Stimulated activated CD4-positive, alpha-beta T cell treated with anti-CD3 and anti-CD28 coated beads, Interleukin-15, amount 100 ng/mL, for 24 hours (primary cell): ENCODE data around the gene CDT1.
"Not testable (repeated sequence)": the region's sequence is repeated elsewhere in the genome, so short reads cannot be mapped to it uniquely, and the experiment has no call there.

ENCODE experiments used
- DNase-seq: peaks from one replicate; pipeline ENCODE4 v3.0.0-alpha.2; 2020

Gene CDT1

DNA sequence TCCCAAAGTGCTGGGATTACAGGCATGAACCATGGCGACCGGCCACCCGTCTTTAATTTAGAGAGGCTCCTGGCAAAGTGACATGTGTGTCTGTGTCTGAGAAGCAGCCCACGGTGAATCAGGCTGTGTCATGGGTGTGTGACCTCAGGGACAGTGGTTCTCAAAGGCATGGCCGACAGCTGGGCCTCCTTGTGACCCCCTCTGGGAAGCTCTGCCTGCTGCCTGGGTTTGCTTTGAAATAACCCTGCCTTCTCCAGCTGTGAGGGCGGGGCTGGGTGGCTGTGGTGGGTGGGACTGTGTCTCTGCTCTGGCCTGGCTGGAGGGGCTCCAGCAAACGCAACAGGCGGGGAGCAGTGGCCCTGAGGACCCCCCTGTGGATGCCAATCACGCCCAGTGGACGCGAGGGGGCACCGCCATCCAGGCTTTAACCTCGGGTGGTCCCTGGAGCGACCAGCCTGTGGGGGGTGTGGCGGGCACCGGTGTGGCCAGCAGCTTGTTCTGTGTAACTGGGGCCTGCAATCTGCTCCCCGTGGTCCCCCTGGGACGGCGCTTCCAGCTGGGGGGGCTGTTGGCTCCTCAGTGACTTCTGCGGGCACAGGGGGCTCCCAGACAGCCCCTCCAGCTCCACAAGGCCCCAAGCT, 16.9 kb downstream of the CDT1 start:
- DNase-seq = no peak

DNA sequence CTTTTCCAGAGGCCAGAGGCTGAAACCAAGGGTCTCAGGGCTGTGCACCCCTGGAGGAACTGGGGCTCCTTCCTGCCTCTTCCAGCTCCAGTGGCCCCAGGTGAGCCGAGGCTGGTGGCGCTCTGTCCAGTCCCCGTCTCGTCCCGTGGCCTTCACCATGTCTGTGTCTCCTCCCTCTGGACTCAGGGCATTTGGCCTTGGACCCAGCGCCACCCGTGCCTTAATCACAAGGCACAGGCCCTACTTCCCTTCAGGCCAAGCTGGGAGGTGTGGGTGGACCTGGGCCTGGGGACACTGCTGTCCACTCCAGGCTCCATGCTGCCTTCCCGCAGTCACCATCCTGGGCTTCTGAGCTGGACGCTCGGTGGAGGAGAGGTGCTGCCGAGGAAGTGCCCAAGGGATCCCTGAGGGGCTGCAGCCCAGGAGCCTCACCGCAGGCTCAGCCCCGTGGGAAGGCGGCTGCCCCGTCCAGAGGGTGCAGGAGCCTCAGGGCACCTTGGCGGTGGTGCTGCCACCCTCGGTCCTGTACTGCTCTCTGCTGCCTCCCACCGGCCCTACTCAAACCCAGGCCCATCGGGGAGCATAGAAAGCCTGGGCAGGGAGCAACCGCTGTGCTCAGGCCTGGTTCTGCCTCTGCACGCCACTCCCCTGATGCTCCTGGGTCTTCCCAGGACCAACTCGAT, 17.7 kb downstream of the CDT1 start:
- no peak for DNase-seq

DNA sequence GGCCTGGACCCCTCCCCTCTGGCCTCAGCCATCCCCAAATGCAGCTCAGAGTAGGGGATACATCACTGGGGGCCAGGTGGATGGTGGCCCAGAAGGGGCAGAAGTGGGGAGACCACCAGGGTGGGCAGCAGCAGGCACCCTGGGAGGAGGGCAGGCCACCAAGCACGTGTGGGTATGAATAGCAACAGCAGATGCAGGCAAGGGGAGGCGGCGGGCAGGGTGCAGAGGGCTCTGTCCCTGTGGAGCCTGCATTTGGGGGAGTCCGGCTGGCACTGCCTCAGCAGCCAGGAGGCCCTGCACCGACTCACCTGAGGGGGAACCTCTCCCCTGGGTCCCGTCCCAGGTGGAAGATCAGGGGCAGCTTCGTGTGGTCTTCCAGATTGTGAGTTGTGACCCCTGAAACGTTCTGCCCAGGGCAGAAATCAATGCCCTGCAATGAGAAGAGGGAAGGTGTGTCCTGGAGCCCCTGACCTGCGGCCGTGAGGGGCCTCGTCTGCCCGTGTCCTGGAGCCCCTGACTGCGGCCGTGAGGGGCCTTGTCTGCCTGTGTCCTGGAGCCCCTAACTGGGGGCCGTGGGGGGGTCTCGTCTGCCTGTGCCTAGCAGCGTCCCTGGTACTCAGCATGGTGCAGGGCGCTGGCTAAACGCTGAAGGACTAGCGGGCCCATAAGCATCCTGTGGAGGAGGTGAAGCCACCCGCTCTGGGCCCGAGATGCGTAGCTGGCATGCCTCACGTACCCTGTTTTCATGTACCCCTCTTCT, 18.9 kb downstream of the CDT1 start:
- DNase-seq = no peak

DNA sequence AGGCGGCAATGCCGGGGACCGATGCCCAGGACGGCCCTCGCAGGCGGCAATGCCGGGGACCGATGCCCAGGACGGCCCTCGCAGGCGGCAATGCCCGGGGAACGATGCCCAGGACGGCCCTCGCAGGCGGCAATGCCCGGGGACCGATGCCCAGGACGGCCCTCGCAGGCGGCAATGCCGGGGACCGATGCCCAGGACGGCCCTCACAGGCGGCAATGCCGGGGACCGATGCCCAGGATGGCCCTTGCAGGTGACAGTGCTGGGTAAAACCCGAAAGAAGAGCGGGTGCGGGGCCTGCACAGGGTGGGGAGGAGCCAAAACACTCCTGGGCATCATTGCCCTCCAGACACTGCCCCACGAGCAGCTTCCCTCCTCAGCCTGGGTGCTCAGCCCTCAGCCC, 20.1 kb downstream of the CDT1 start:
- not testable (repeated sequence) for DNase-seq

DNA sequence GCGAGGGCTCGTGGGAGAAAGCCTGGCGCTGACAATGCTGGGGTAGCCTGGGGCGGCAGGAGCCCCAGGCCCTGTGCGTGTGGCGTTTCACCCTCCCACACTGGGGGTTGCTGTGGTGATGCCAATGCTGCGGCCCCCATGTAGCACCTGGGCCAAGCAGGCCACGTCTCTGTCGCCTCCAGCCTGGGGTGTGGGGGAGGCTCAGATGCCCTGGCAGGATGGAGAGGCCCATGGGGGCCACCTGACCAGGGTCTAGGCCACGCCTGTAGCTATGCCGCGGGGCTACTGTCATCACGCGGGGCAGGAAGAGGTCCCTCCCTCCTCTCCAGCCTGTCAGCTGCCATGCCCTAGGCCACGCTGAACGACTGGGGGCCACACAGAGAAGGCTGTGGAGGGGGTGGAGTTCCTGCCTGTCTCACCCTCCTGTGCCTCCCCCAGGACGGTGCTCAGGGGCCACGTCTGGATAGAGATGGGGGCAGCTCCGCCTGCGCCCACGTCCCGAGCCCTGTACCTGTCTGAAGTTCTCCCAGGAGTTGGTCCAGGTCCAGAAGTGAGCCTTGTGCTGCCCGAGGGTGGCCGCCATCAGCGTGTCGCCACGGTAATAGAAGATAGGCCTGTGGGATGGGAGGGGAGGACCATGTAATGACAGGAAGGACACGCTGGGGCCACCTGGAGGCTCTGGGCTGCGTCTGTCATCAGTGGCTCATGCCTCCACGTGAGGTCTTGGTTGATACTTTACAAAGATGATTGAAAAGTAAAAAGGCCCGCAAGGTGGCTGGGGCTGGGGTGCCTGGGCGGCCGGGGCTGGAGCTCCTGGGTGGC, 20.9 kb downstream of the CDT1 start:
- DNase-seq = no peak

DNA sequence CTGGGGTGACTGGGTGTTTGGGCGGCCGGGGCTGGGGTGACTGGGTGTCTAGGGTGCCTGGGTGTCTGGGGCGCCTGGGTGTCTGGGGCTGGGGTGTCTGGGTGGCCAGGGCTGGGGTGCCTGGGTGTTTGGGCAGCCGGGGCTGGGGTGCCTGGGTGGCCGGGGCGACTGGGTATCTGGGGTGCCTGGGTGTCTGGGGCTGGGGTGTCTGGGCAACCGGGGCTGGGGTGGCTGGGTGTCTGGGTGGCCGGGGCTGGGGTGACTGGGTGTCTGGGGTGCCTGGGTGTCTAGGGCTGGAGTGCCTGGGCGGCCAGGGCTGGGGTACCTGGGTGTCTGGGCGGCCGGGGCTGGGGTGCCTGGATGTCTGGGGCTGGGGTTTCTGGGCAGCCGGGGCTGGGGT, 21.6 kb downstream of the CDT1 start:
- no peak for DNase-seq

DNA sequence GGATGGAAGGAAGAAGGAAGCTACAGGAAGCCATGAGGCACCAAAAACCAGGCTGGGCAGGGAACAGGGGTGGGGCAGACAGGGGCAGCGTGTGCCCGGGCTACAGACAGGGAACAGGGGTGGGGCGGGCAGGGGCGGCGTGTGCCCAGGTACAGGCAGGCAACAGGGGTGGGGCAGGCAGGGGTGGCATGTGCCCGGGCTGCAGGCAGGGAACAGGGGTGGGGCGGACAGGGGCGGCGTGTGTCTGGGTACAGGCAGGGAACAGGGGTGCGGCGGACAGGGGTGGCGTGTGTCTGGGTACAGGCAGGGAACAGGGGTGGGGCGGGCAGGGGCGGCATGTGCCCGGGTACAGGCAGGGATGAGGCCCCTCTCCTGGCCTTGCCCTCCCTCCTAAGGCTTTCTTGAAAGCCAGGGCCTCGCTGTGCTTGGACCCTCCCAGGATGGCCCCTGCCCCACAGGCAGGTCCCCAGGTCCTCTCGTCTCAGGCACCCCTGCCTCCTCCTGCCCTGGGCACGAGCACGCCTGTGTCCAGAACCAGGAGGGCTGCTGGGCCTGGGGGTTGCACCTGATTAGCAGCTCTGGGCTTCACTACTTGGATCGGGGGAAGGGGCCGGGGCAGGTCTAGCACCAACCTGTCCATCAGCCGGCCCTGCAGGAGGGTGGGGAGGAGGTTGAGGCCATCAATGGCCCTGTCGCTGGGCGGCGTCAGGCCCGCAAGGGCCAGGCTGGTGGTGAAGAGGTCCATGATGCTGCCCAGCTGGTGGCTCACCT, 22.7 kb downstream of the CDT1 start:
- no peak for DNase-seq

DNA sequence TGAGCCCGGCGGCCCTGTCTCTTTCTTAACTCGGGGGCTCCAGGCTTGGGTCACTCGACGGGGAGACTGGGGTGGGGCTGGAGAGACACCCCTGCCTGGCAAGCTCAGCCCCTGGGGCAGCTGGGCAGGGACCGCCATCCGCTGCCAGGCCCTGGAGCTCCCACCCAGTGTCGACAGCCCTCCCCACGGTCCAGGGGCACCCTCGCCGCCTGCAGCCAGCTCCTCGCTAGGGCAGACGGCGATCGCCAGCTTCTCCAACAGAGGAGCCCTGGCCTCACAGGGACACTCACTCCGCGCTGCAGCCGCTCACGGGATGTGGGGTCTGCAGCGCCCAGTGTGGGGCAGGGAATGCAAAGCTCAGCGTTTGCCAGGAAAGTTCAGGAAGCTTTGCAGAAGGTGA, 24.1 kb downstream of the CDT1 start:
- DNase-seq = no peak

DNA sequence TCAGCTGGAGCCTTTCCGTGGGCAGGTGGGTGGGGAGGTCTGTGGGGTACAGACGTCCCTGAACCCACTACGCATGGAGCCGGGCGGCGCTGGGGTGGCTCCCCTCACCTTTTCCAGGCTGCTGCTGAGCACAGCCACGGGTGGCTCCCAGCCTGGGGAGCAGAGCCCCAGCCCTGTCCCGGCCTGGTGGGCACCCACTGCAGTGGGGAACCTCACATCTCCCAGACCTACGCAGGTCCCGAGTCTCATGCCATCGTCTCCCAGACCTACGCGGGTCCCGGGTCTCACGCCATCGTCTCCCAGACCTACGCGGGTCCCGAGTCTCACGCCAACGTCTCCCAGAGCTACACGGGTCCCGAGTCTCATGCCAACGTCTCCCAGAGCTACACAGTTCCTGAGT, 25.1 kb downstream of the CDT1 start:
- no peak for DNase-seq

DNA sequence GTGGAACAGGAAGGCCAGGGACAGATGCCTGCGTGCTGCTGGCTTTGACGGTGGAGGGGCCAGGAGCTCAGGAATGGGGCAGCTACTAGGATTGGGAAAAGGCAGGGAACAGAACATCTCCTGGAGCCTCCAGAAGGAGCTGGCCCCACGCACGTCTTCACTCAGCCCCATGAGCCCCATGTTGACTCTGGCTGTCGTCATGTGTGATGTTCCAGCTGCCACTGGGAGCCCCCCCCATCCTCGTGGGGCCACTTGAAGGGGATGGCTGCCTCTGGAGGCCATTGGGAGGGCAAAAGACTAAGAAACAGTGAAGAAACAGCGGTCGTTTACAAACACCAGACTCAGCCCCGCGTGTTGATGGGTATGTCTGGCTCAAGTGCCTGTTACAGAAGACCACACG, 26.7 kb downstream of the CDT1 start:
- DNase-seq = no peak

DNA sequence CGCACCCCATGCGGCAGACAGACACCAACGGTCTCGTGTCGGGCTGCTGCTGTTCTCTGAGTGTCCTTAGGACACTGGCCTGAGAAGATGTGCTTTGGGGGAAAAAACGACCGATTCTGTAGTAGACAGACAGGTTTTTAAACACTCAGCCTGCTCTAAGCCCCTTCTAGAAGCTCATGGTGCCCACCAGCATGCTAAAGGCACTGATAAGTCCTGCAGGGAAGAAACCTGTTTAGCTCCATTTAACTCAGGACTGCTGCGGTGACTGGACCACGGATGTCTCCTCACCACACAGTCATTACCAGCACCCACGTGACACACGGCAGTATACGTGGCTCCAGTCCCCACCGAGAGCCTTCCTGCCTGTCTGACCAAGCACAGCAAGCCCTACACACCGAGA, 27.2 kb downstream of the CDT1 start:
- DNase-seq = no peak

DNA sequence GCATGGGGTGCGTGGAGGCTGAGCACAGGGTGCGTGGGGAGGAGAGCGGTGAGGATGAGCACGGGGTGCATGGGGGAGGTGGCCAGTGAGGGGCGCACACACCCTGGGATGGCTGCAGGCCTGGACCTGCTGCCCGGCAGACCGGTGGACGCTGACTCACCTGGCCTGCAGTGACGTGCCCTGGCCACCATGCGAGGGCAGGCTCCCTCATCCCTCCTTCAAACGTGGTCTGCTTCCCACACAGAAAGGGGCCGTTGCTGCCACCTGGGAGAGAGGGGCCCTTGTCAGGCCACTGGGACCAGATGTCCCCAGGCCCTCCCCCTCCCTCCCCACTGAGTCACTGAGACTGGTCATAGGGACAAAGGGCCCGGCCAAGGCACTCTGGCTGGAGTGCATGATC, 28.2 kb downstream of the CDT1 start:
- DNase-seq = no peak

DNA sequence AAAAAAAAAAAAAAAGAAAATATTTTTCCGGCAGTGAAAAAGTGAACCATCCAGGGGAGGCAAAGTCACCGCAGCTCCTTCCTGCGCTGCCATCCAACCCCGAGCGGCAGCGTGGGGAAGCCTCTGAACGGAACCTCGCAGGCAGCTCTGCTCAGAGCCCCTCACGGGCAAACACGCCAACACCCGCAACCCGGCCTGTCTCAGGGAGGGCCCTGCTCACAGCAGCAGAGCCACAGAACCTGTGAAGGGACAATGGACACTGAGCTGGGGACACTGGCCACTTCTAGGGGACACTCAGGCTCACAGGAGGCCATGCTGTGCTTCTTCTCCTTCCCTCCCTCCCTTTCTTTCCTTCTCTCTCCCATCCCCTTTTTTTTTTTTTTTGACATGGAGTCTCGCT, 29.5 kb downstream of the CDT1 start:
- no peak for DNase-seq

DNA sequence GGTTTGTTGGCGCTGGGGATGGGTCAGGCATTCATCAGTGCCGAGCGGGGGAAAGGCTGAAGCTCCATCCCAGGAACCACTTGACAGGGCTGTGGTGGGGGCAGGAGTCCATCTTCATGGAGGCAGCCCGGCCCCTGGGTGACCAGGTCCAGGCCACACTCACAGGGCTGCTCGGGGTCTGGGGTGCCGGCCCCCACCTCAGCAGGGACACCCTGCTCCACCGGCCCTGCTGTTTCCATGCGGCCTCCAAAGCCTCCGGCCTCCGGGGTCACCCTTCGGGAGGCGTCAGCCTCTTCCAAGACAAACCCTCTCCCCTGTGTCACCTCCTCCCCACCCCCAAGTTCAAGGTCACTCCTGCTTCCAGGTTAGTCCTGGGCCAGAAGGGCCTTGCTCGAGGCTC, 31.1 kb downstream of the CDT1 start:
- no peak for DNase-seq

DNA sequence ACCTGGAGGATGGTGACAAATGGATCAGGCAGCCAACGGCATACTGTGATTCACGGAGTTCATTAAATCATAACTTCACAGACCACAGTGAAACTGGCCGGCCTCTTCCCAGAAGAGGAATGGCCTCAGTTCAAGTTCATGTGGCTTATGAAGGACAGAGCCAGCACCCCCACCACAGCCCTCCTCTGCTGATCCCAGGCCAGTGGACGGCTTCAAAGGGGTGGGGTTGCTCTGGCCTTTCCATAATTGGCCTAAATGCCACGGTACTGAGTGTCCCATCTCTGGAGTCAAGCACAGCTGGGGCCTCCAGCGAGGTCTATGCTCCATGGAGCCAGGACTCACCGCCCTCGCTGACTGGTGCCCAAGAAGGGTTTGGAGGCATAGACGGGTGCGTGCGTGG, 31.8 kb downstream of the CDT1 start:
- no peak for DNase-seq

DNA sequence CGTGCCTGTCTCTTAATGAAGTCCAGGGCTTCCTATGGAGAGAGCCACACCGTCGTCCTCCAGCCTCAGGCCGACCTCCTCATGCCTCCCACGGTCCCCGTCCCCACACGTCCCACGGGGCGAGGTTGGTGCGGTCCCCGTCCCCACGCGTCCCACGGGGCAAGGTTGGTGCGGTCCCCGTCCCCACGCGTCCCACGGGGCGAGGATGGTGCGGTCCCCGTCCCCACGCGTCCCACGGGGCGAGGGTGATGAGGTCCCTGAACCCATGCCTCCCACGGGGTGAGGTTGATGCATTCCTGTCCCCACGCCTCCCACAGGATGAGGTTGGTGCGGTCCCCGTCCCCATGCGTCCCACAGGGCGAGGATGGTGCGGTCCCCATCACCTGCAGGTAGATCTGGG, 32.2 kb downstream of the CDT1 start:
- no peak for DNase-seq

DNA sequence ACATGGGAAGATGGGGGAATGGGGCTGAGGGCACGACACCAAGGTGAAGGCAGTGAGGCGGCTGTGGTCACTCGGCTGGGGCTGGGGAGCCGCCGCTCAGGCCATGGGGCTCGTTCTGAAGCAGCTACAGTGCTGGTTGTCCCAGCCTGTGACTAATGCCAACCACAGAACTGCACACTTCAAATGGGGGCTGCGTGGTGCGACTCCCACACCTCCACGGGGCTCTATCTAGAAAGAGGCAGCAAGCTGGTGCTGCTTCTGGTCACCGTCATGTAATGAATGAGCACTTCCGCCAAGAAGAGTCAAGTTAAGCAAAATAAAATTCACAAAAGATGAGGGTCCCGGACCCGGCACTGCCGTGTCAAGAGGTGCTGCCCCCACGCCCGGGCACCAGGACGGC, 33.2 kb downstream of the CDT1 start:
- no peak for DNase-seq

DNA sequence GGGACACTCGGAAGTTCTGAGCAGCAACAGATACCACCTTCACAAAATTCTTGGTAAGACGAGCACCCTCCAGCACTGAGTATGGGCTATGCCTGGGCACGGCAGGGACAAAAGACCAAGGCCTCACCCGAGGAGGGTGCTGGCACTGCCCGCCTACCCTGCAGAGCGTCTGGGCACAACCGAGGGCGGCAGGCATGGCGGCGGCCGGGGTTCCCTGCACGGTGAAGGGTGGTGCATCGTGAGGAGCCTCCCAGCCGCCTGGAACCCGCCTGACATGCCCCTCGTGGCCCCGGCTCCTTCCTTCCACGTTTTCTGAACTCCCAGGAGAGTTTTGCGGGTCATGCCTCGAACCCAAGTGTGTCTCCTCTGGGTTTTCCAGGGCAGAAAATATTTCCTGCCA, 34.2 kb downstream of the CDT1 start:
- DNase-seq = no peak

DNA sequence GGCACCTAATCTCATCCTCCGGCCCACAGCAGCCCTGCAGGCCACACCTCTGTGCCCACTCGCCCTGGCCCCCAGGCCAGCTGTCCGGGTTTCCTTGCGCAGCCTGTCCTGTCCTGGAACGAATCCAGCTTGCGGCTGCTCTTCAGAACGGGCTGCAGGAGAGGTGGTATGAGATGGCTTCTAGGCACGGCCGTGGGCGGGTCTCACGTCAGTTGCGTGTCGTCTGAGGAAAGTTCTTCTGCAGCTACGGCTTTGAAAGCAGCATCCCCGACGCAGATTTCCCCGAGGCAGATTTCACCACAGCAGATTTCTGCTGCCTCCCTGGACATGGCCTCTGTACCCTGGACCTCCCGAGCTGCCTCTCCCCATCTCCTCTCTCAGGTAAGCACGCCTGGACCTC, 35.0 kb downstream of the CDT1 start:
- DNase-seq = no peak

DNA sequence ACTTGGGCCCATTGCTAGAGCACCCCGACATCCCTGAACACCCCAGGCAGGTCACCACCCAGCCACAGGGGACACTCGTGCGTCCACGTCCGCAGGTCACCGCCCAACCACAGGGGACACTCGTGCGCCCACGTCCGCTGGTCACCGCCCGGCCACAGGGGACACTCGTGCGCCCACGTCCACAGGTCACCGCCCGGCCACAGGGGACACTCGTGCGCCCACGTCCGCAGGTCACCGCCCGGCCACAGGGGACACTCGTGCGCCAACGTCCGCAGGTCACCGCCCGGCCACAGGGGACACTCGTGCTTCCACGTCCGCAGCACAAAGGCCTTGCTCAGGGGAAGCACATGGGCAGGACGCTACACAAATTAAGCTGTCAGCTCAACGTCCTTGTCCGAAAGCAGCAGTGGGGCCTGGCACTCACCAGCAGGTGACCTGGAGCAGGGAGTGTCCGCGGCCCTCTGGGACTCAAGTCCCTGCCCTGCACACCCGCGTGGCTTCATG, 35.5 kb downstream of the CDT1 start:
- DNase-seq = no peak

DNA sequence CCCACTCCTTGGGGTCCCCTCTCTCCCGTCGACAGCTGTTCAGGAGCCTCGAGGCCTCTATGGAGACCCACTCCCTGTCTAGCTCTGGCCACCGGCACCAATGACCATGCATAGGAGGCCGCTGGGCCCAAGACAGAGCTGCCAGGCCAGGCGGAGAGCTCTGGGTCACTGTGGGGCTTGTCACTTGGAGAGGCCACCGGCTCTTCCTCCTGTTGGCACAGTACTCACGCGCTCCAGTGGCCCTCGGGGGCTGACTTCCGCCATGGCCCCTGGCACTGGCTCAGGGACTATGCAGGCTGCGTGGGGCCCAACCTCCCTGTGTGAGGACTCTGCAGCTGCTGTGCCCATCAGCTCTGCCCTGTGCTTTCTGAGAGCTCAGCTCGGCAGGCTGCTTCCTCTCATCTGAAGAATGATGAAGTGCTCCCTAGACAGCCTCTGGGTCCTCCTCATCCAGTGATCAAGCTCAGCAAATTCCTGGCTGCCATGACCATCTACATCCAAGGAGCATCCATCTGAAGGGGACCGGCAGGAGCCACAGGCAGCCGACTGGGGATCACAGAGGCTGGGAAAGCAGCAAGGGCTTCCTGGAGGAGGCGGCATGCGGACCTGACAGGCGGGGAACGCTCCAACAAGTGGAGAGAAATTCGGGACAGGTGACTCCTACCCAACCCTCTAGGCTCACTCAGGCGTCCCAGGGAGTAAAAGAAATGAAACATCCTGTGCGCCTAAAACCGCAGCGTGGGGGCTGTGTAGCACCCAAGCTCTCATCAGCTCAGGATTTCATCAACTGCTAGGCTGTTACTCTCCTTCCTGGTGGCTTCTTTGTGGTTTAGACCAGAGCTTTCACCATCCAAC, 36.4 kb downstream of the CDT1 start:
- no peak for DNase-seq
